Dendritic cell treated with granulocyte-macrophage colony-stimulating factor and Interleukin-4, amounts not matched to agents 40 ng/mL and 50 ng/mL, for 4 days (primary cell): Measurements from ENCODE around the gene CAGE1.

Source experiments
- H3K27ac Mint-ChIP-seq: one replicate; pipeline ENCODE4 v1.8.0; 2022; ENCODE audit warnings: mild to moderate bottlenecking, mixed read lengths
- H3K27me3 Mint-ChIP-seq: one replicate; pipeline ENCODE4 v1.8.0; 2022; ENCODE audit warnings: mild to moderate bottlenecking, mixed read lengths
- H3K36me3 Mint-ChIP-seq: one replicate; pipeline ENCODE4 v1.8.0; 2022; ENCODE audit warnings: low read depth, mixed read lengths
- H3K4me1 Mint-ChIP-seq: one replicate; pipeline ENCODE4 v1.8.0; 2022; ENCODE audit warnings: low read depth, mixed read lengths
- H3K4me3 Mint-ChIP-seq: one replicate; pipeline ENCODE4 v1.8.0; 2022; ENCODE audit warnings: mild to moderate bottlenecking, moderate library complexity, mixed read lengths
- H3K9me3 Mint-ChIP-seq: one replicate; pipeline ENCODE4 v1.8.0; 2022; ENCODE audit warnings: mixed read lengths
- intact Hi-C: fragments of 100-400 bp; cut with micrococcal nuclease; formaldehyde crosslinking; loops from one replicate; pipeline ENCODE4 v1.15.0; 2022

The CAGE1 gene

GRCh38 chr6:7296602-7297001, 92.9 kb downstream of the CAGE1 start:
- Mint-ChIP-seq H3K27ac (no peak overlapping the region), H3K4me3 (no peak overlapping the region), H3K27me3 (no peaks in the 10 kb centered on the region), H3K36me3 (peaks cover 87% of the 10 kb centered on the region), H3K9me3 (no peaks in the 10 kb centered on the region), H3K4me1 (peaks cover 5% of the 10 kb centered on the region)
- intact Hi-C loops, result no loop called here

GRCh38 chr6:7295916-7296315, 93.6 kb downstream of the CAGE1 start:
- peaks cover 3% of the 10 kb centered on the region for H3K4me1 Mint-ChIP-seq
- H3K36me3 Mint-ChIP-seq, result peaks cover 87% of the 10 kb centered on the region
- H3K4me3 Mint-ChIP-seq, result no peak overlapping the region
- no peak overlapping the region for H3K27ac Mint-ChIP-seq
- H3K27me3 Mint-ChIP-seq, result no peaks in the 10 kb centered on the region
- no peaks in the 10 kb centered on the region for H3K9me3 Mint-ChIP-seq
- intact Hi-C loops, result no loop called here

- peak overlapping the region; percentile 10 for H3K27ac Mint-ChIP-seq
- H3K4me3 Mint-ChIP-seq, result no peak overlapping the region
- no peaks in the 10 kb centered on the region for H3K4me1 Mint-ChIP-seq
- no peaks in the 10 kb centered on the region for H3K27me3 Mint-ChIP-seq
- intact Hi-C loops, result no loop called here
- H3K36me3 Mint-ChIP-seq, result peaks cover 87% of the 10 kb centered on the region
- no peaks in the 10 kb centered on the region for H3K9me3 Mint-ChIP-seq
Measured at GRCh38 chr6:7292596-7293255, 96.8 kb downstream of the CAGE1 start.

- Mint-ChIP-seq H3K4me3 (no peak overlapping the region), H3K27me3 (no peaks in the 10 kb centered on the region), H3K4me1 (no peaks in the 10 kb centered on the region), H3K27ac (no peak overlapping the region), H3K36me3 (peaks cover 92% of the 10 kb centered on the region), H3K9me3 (no peaks in the 10 kb centered on the region)
- intact Hi-C loops, result no loop called here
Measured at GRCh38 chr6:7290079-7290478, 99.5 kb downstream of the CAGE1 start.

- Mint-ChIP-seq H3K27me3 (no peaks in the 10 kb centered on the region), H3K4me1 (peaks cover 19% of the 10 kb centered on the region), H3K27ac (no peak overlapping the region), H3K4me3 (no peak overlapping the region), H3K9me3 (no peaks in the 10 kb centered on the region), H3K36me3 (peaks cover 65% of the 10 kb centered on the region)
- intact Hi-C loops, result no loop called here
Measured at GRCh38 chr6:7285416-7285815, 104.1 kb downstream of the CAGE1 start.

GRCh38 chr6:7283676-7284075, 105.9 kb downstream of the CAGE1 start:
- Mint-ChIP-seq H3K4me3 (no peak overlapping the region), H3K27ac (no peak overlapping the region), H3K36me3 (peaks cover 48% of the 10 kb centered on the region), H3K9me3 (no peaks in the 10 kb centered on the region), H3K4me1 (peaks cover 28% of the 10 kb centered on the region), H3K27me3 (no peaks in the 10 kb centered on the region)
- intact Hi-C loops, result no loop called here

GRCh38 chr6:7282097-7282906, 107.2 kb downstream of the CAGE1 start:
- Mint-ChIP-seq H3K9me3 (no peaks in the 10 kb centered on the region), H3K27ac (peak overlapping the region; percentile 62), H3K27me3 (no peaks in the 10 kb centered on the region), H3K4me3 (peak overlapping the region; percentile 13), H3K36me3 (peaks cover 34% of the 10 kb centered on the region), H3K4me1 (peaks cover 39% of the 10 kb centered on the region)
- intact Hi-C loops, result no loop called here
